NCI-H1105 treated with DMSO at 0.1 percent for 48 hours (cell line): Measurements from ENCODE around the gene SLC22A17.
A peak's percentile ranks its signal among the peaks of the same experiment; 100 is the strongest.

Experiments
- DNase-seq: peaks from one replicate; lab custom pipeline; 2025; lab: John Stamatoyannopoulos, UW

Gene SLC22A17

DNA sequence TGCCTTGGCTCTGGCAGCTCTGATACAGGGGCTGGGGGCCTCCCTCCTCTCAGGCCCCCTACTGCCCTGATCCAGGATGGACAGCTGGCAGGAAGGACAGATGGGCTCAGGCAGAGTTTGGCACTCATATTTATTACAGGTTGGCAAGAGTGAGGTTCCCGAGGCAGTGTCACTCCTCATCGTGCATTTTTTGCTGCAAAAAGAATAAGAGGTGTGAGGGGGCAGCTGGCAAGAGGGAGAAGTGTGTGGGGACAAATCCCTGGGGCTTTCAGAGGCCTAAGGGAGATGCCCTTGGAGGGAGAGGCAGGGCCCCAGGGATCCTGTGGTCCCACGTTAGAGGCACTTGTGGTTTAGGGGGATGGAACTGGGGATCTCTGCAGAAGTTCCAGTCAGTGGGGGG is 29.2 kb upstream of the SLC22A17 start:
- DNase-seq = peak; percentile 87

DNA sequence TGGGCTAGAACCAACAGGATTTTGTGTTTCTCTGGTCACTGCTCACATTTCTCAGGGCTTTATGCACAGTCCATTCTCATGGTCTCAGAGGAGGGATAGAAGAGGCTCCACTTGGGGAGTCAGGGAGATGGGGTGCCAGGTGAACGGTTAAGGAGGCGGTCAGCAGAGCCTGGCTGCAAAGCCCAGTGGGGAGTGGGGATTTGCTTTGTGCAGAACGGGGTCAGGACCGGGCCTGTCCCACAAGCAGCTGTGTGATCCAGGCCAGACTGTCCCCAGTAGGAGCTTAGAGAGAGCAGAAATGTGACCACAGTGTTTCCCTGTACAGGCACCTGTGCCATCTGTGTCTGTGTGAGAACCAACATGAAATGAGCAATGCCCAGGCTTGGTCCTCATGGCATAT is 28.3 kb upstream of the SLC22A17 start:
- DNase-seq = no peak

DNA sequence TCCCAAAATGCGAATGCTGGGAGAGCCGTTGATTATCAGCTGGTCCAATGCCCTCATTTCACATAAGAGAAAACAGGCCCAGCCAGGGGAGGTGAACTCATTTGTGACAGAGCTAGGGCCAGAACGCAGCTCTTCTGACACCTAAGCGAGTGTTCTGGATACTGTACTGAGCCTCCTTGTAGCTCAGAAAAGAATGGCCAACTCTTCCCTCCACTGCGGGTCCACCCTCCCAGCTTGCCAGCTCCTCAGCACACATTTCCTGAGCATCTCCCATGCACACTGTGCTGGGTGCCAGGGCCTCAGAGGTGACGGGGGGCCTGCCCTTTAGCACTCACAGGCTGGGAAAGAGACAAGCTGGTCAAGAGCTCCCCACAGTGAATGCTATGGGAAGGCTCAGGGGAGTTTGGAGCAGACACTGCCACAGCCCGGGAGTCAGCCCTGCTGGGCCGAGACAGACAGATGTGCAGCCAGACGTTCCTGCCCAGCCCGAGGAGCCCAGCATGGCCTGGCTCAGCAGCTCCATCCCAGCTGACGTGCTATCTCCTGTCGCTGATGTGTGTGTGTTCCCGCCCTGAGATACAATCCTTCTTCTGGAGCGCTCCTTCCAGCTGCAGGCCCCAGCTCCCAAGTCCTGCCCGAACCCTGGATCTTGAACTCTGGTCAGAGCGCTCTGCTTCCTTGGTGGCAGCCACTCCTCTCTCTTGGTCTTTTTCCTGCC is 27.7 kb upstream of the SLC22A17 start:
- DNase-seq = no peak

DNA sequence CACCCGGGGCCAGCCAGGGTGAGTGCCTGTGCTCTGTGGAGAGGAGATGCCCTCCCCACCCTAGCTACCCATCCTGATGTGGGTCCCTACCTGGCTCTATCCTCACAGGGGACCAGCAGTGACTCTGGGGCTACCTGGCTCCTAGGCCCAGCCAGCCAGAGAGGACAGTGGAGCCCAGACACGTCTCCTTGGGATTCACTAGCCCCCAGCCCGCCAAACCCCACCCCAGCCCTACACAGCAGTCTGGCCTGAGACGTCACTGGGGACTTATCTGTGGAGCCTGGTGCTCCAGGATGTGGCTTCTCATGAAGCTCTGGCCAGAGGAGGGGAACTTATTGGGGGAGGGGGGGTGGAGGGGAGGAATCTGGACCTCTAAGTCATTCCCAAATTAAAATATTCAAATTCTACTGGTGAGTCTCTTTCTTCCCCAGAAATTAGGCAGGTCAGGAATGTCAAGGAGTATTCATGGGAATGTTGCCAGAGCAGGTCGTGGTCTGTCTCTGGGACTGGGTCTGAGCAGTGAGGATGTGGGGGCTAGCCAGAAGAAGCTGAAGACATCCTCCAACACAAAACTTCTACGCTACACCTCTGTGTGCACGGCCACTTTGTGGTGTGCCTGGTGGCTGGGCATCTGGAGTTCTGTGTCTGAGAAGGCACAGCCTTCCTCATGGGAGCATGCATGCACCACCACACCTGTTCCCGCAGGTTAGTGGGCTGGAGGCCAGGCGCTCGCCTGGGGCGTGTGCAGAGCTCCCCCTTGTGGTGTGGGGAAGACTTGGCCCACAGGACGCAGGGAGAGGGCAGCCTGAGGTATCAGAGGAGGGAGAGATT is 26.9 kb upstream of the SLC22A17 start:
- DNase-seq = peak; percentile 72

DNA sequence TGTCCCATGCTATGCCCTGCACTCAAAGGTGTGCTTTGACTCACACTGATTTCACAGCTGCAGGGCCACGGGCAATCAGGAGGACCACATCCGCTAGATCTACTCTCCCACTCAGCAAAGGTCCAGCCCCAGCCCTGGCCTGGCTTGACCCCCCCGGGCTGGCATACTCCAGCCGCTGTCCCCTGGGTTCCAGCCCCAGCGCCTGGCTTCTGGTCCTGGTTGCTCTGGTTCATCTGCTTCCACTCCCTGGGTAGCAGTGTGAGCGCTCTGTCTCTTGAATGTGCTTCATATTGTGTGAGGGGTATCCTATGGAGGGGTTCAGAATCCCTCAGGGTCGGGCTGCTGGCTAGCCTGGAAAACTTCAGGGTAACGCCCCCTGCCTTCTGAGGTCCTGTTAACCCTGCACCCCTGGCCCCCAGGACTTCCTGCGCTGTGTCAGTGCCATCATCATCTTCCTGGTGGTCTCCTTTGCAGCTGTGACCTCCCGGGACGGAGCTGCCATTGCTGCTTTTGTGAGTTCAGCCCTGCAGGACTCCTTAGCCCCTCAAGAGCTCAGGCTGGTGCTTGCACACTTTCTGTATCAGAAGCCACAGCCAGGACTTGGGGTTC is 26.0 kb upstream of the SLC22A17 start:
- no peak for DNase-seq

DNA sequence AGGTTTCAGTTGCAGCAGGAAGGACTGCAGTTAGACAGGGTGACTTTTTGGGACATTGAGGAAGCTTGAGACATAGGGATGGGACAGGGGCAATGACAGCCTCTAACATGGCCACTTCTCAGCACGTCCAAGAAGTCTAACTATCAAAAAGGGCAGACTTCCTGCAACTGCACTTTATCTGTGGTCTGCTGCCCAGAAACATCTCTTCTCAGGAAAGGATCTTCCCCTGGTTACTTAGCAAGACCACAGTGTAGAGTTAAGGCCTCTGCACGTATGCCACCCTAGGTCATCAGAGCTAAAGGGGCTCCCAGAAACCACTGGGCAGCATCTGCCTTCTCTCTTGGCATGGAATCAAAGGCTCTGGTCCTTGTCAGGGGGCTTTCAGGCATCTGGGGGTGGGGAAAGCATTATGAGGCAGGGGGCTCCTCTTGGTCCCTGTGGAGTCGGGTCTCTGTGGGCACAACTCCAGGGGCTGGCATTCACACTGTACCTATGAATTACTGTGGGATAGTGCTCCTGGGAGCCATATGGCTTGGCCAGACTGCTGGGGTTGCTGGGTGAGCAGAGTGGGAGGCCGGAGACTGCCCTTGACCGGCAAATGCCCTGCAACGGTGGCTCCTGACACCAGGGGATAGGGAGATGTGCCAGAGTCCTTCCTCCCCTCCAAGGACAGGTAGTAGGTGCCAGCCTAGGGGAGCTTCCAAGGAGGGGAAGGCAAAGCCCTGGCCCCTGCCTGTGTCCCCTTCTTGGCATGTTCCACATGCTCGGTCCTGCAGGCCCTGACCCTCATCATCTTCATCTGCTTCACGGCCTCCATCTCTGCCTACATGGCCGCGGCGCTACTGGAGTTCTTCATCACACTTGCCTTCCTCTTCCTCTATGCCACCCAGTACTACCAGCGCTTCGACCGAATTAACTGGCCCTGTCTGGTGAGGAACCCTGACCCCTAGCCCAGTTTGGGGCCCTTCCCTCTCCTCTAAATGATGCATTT is 25.2 kb upstream of the SLC22A17 start:
- no peak for DNase-seq

DNA sequence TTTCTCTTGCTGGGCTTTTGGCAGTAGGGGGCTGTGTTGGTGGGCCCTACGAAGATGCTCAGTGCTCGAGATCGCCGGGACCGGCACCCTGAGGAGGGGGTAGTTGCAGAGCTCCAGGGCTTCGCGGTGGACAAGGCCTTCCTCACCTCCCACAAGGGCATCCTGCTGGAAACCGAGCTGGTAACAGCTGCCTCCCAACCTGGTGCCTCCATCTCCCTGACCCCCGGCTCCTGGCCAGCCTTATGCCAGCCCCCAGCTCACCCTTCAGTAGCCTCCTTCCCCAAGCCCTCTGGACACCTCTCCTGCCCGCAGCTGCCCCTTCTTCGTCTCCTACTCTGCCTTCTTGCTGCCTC is 24.5 kb upstream of the SLC22A17 start:
- DNase-seq = no peak

DNA sequence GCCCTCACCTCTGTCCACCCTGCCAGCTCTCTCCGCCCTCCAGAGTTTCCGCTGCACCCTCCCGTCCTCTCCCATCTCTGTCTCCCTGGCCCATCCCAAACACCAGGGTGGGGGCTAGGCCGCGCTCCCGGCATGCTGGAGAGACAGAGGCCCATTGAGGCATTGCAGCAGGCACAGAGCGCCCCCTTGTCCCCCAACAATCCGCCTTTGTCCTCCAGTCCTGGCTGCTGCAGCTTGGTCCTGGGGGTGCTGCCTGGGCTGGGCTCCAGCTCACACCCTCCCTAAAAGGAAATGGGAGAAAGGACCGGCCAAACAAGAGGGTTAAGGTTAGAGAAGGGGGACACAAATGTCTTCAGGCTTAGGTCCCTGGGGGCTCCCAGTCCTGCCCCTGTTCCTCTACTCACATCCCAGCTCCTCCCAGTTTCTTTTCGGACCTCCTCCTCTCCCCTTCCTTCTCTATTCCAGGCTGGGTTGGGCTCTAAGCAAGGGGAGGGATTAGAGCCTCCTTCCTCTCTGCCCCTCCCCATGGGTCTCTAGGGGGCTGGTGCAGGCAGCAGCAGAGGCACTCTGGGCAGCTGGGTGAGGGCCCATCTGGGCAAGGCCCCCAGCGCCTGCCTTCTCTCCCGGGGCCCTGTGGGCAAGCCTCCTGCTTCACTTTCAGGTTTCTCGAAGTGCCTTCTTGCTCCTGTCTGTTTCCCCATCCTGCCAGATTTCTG is 24.0 kb upstream of the SLC22A17 start, which contains the start of gene CMTM5:
TSS of gene CMTM5 (plus strand) at position 565 of the 716 bp plus-strand sequence. CDS start 206 bp downstream, outside the sequence.
- DNase-seq = no peak

DNA sequence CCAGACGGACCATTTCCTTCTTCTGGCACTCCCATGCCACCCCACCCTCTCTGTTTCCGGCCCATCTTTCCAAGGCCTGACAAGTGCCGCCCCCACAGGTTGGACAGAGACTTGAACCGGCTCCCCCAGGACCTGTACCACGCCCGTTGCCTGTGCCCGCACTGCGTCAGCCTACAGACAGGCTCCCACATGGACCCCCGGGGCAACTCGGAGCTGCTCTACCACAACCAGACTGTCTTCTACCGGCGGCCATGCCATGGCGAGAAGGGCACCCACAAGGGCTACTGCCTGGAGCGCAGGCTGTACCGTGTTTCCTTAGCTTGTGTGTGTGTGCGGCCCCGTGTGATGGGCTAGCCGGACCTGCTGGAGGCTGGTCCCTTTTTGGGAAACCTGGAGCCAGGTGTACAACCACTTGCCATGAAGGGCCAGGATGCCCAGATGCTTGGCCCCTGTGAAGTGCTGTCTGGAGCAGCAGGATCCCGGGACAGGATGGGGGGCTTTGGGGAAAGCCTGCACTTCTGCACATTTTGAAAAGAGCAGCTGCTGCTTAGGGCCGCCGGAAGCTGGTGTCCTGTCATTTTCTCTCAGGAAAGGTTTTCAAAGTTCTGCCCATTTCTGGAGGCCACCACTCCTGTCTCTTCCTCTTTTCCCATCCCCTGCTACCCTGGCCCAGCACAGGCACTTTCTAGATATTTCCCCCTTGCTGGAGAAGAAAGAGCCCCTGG is 23.0 kb upstream of the SLC22A17 start:
- DNase-seq = no peak

DNA sequence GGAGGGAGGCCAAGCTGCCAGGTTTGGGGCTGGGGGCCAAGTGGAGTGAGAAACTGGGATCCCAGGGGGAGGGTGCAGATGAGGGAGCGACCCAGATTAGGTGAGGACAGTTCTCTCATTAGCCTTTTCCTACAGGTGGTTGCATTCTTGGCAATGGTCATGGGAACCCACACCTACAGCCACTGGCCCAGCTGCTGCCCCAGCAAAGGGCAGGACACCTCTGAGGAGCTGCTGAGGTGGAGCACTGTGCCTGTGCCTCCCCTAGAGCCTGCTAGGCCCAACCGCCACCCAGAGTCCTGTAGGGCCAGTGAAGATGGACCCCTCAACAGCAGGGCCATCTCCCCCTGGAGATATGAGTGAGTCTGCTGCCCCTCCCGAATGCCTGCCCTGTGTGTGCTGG is 20.4 kb upstream of the SLC22A17 start:
- DNase-seq = no peak

DNA sequence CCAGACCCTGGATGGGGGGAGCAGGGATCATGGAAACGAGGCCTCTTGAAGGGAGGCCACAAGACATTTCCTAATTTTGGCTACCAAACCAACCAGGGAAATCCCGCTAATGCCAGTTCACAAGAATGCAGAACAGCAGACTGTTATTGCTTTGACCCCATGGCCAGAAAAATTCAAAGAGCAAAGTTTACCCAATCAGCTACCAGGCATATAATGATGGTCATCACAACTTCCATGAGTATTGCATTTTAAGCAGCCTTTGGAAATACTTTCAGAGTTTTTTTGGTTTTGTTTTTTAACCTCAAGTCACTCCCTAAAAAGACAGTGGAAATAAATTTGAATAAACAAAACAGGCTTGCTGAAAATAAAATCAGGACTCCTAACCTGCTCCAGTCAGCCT is 19.8 kb upstream of the SLC22A17 start, which contains the start of gene IL25:
TSS of gene IL25 (plus strand) at position 301 of the 400 bp plus-strand sequence.
- DNase-seq = no peak

DNA sequence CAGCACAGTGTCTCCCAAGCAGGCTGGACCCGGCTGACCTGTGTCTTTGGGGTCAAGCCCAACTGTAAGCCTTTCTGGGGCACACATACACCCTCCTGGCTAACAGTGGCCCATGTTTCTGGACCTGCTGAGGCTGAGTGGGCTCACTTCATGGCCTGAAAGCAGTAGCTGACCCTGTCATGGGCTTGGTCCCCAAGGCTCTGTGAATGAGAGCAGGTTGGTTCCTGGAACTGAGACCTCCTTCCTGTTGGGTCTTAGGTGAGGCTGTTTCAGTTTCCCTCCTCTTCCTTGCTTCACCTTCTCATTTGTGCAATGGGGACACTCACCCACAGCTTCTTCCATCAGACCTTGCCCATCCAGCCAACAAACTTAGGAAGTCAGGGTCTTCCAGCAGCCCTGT is 19.2 kb upstream of the SLC22A17 start:
- no peak for DNase-seq

DNA sequence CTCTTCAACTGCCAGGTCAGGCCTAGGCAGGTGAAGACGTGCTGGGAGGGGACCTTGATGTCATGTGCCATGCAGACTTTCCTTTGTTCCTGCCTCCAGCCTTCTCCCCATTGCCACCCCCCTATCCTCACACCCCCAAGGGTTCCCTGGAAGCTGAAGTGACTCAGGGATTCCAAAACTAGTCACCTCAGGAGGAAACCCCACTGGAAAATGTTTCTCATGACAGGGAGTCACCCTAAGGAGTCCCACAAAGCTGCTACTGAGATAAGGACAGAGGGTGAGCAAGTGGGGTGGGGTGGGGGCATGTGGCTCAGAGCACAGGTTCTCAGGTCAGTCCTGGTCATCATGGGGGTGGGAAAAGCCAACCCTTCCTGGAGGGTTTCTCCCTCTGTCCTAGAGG is 17.5 kb upstream of the SLC22A17 start:
- no peak for DNase-seq

DNA sequence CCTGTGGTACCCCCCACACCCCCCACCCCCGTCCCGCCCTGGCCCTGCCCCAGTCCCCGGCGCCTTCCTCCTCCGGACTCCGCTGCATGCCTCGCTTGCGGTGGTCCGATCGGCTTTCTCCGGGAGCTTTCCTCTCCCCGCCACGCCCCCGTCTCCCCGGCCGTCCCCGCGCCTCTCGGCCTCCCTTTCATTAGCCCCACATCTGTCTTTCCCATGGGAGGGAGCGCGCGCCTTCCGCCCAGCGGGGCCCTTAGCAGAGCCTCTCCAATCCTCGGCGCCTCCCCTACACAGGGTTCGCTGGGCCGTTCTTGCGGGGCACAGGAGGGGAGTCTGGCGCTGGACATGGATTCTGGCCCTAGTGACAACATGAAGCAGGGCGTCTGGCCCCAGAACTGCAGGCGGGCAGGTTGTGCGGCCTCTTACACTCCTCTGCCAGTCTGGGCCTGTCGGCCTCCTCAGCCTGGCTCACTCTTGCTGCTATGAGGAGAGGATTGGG is 13.8 kb upstream of the SLC22A17 start:
- DNase-seq = no peak

DNA sequence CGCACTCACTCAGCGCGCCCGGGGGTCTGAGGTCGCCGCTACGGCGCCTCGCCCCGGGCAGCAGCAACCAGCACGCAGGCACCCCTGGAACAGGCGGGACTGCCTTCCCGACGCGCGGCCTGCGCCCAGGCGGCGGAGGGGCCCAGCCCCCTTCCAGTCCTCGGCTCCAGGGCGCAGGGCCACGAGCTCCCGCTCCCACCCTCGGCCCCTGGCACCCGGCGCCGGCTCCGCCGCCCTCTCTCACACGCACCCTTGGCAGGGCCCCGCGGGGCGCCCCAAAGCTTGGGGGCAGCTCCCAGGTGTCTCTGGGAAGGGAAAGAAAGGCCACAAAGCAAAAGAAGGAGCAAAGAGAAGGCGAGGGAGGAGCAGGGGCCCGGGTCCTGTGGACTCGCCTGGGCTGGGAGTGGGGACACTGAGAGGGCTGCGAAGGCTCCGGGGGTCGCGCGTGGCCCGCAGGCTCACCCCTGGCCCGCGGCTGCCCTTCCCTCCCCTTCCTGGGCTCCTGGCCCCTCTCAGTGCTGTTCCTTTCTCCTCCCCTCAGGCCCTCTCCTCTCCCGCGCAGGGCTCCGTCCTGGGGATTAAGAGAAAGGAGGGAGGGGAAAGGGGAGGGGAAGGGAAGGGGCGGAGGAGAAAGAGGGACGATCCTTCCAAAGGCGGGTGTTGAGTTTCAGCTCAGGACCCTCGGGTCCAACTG is 13.2 kb upstream of the SLC22A17 start:
- no peak for DNase-seq

DNA sequence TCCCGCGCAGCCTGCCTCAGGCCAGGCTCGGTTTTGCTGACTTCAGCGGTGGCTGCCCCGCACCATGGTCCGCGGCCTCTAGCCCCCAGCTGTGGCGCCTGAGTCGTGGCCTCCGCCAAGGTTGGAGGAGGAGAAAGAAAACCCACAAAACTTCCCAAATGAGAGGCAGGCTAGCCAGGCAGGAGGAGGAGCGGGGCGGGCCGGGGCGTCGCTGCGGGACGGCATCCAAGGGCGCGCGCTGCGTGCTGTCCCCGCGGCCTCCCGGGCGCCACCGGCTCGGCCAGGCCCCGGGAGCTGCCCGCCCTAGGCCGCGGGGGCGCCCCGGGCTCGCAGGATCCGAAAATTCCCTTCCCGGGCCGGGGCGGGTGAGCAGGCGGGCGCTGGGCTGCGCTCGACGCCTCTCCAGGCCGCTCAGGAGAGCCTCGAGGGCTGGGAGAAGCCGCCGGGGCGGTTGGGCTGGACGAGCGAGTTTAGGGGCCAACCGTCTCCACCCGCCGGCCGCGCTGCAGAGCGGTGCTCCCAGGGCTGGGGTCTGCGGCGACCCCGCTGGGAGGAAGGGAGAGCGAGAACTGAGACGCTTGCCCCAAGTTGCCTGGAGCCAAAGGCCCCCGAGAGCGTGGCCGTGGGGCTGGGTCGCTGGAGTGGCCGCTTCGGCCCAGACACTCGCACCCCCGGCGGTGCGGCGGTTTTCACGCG is 12.5 kb upstream of the SLC22A17 start, which contains the start of gene EFS:
TSS of gene EFS (minus strand) at position 137 of the 696 bp plus-strand sequence. CDS start 147 bp downstream, outside the sequence.
- DNase-seq = no peak

DNA sequence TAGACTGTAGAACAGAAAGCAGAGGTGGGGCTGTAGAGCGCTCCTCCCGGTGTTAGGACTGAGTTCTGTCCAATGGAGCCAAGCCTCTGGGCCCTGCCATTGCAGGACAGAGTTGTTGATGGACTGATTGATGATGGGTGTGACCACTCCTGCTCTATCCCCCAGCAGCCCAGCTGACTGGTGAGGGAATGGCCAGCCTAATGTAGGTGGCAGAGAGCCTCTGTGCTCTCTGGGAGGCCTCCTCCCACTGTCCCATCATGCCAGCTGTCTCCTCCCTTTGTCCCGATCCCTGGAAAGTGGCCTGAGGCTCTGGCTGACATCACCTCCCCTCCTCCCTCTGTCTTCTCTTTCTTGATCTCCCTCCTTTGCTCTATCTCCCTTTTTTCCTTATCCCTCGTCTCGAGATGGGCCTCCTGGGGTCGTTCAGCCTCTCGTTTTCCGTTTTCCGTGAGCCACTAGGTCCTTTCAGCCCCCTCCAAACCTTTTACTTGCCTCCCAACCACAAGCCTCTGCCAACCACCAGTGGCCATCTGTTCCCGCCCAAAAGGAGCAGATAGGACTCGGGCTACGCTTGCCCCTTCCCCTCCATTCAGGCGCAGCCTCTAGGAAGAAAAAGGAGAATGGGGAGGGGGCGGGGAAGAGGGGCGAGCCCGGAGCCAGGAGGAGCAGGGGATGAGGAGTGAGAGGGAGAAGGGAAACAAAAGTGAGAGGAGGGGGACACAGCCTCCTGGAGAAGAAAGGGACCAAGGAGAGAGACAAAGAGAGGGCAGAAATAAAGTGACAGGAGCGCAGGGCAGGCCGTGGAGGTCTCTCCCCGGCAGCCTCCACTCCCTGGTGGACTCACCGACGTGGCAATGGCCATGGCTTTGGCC is 11.7 kb upstream of the SLC22A17 start:
- no peak for DNase-seq

DNA sequence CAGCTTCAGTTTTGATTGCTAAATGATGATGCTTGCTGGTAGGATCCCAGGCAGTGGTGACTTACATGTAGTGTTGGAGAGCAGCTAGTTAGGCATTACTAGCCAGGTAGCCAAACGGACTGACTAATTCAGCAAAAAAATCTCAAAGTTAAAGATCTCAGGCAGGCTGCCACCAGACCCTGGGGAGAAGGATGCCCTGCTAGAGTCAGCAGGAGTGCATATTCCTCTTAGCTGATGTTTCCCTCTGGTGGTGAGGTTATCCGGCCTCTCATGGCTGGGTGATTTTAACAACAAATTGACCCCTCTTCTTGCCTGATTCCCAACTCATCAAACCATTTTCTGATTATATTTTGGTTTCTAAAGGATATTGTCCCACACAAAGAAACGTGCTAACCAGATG is 9.5 kb upstream of the SLC22A17 start:
- no peak for DNase-seq
